HepG2 (cell line): ENCODE measurements around the gene EYA2. TPM values are rescaled to one million over a fixed set of nuclear protein-coding genes. Genes with fewer than 3 reads are reported as not detected.

Experiments
- DMAP1 ChIP-seq: IDR thresholded peaks from 2 replicates; pipeline ENCODE4 v1.6.1; 2016
- EP300 ChIP-seq, 3 experiments: sonication (generic) in 1 of 3; formaldehyde crosslinking in 1 of 3; IDR thresholded peaks; 2 replicates each; pipeline versions ENCODE4 v1.5.1 to v1.6.1; 2011 to 2020; ENCODE audit warnings: low read depth in 2 of 3, low read length in 2 of 3, borderline replicate concordance in 1 of 3, improper control_type of control experiment in 1 of 3, mild to moderate bottlenecking in 1 of 3, missing genetic modification reagents in 1 of 3, moderate library complexity in 1 of 3
- KLF16 ChIP-seq, 2 experiments: sonication (generic) in 1 of 2; formaldehyde crosslinking in 1 of 2; IDR thresholded peaks; 2 replicates each; pipeline versions ENCODE4 v1.6.1 to v1.8.0; 2016 to 2023; ENCODE audit warnings: missing genetic modification reagents in 2 of 2, missing compliant biosample characterization in 1 of 2
- NR2F1 ChIP-seq, 2 experiments: fragments of 450-650 bp in 1 of 2; formaldehyde crosslinking in 1 of 2; IDR thresholded peaks; 2 replicates each; pipeline versions ENCODE4 v1.5.0 to v1.6.1; 2016 to 2020; ENCODE audit warnings: mild to moderate bottlenecking in 1 of 2, missing compliant biosample characterization in 1 of 2, missing genetic modification reagents in 1 of 2, moderate library complexity in 1 of 2
- RARA ChIP-seq: IDR thresholded peaks from 2 replicates; pipeline ENCODE4 v1.6.1; 2016; ENCODE audit warnings: missing genetic modification reagents, missing compliant biosample characterization
- SMAD9 ChIP-seq: sonication (generic); formaldehyde crosslinking; IDR thresholded peaks from 2 replicates; pipeline ENCODE4 v1.5.1; 2020; ENCODE audit warnings: mild to moderate bottlenecking, missing genetic modification reagents
- SNAPC2 ChIP-seq: sonication (generic); formaldehyde crosslinking; IDR thresholded peaks from 2 replicates; pipeline ENCODE4 v1.8.1; 2022; ENCODE audit warnings: mild to moderate bottlenecking, missing genetic modification reagents
- SPEN ChIP-seq: sonication (generic); formaldehyde crosslinking; IDR thresholded peaks from 2 replicates; pipeline ENCODE4 v1.5.1; 2020; ENCODE audit warnings: low read depth, mild to moderate bottlenecking, missing genetic modification reagents
- ZNF772 ChIP-seq: sonication (generic); formaldehyde crosslinking; IDR thresholded peaks from 2 replicates; pipeline ENCODE4 v1.5.0; 2020; ENCODE audit warnings: mild to moderate bottlenecking, missing genetic modification reagents
- ZSCAN12 ChIP-seq: sonication (generic); formaldehyde crosslinking; IDR thresholded peaks from 2 replicates; pipeline ENCODE4 v1.9.0; 2021; ENCODE audit warnings: mild to moderate bottlenecking, missing genetic modification reagents
- polyA plus RNA-seq, 8 experiments: library from polyadenylated mRNA; depleted of rRNA in 3 of 8; stranded (reverse) in 7 of 8; unstranded in 1 of 8; fragments of >200 nt; fragmentation: Illumina TruSeq in 4 of 8; extraction: Trizol in 4 of 8; gene quantifications; 2 replicates each; pipeline versions ENCODE4 v1.2.1 to v1.2.3, GENCODE V29; 2011 to 2016; ENCODE audit warnings: low read depth in 4 of 8, missing spikeins in 1 of 8, mixed read lengths in 1 of 8; ENCODE audit not compliant: insufficient read depth in 1 of 8
- total RNA-seq, 5 experiments: library from RNA; depleted of rRNA; stranded (reverse); fragments of >200 nt; fragmentation: Illumina TruSeq; extraction: Trizol; gene quantifications; 2 replicates each; pipeline ENCODE4 v1.2.3, GENCODE V29; 2016; ENCODE audit warnings: low read depth in 1 of 5
- TF ChIP-seq, protein P1 (sequence below): sonication (generic); formaldehyde crosslinking; IDR thresholded peaks from 2 replicates; pipeline ENCODE4 v1.4.0; 2020; ENCODE audit warnings: mild to moderate bottlenecking, missing genetic modification reagents, borderline replicate concordance
- TF ChIP-seq, protein P2 (sequence below): sonication (generic); formaldehyde crosslinking; IDR thresholded peaks from 2 replicates; pipeline ENCODE4 v1.4.0; 2020; ENCODE audit warnings: mild to moderate bottlenecking, missing genetic modification reagents
- TF ChIP-seq, protein P3 (sequence below), 2 experiments: sonication (generic) in 1 of 2; formaldehyde crosslinking in 1 of 2; IDR thresholded peaks; 2 replicates each; pipeline versions ENCODE4 v1.5.1 to v1.6.1; 2011 to 2020; ENCODE audit warnings: borderline replicate concordance in 1 of 2, low read depth in 1 of 2, low read length in 1 of 2, mild to moderate bottlenecking in 1 of 2, missing genetic modification reagents in 1 of 2, moderate library complexity in 1 of 2

EYA2 gene
- total and polyA plus RNA-seq, 2 of the 13 experiments (the other 11 are each of a cell fraction or from before 2014, with no cell fraction given): not detected

DNA sequence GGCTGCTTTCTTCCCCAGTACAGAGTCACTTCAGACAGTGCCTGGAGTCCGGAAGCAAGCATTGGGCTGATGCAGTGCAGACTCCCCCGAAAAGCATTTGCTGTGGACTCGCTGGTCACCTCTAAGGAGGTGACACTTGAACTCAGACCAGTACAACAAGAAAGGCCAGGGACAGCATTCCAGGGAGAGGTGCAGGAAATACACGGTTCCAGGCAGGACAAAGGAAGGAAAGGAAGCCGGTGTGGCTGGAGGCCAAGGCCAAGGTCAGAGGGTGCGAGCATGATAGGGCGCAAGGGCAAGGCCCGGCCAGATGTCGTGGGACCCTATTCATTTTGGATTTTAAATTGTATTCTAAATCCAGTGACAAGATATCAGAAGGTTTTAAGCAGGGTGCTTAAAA is 300.9 kb downstream of the EYA2 start (continued):
- TF ChIP-seq, protein P1, sequence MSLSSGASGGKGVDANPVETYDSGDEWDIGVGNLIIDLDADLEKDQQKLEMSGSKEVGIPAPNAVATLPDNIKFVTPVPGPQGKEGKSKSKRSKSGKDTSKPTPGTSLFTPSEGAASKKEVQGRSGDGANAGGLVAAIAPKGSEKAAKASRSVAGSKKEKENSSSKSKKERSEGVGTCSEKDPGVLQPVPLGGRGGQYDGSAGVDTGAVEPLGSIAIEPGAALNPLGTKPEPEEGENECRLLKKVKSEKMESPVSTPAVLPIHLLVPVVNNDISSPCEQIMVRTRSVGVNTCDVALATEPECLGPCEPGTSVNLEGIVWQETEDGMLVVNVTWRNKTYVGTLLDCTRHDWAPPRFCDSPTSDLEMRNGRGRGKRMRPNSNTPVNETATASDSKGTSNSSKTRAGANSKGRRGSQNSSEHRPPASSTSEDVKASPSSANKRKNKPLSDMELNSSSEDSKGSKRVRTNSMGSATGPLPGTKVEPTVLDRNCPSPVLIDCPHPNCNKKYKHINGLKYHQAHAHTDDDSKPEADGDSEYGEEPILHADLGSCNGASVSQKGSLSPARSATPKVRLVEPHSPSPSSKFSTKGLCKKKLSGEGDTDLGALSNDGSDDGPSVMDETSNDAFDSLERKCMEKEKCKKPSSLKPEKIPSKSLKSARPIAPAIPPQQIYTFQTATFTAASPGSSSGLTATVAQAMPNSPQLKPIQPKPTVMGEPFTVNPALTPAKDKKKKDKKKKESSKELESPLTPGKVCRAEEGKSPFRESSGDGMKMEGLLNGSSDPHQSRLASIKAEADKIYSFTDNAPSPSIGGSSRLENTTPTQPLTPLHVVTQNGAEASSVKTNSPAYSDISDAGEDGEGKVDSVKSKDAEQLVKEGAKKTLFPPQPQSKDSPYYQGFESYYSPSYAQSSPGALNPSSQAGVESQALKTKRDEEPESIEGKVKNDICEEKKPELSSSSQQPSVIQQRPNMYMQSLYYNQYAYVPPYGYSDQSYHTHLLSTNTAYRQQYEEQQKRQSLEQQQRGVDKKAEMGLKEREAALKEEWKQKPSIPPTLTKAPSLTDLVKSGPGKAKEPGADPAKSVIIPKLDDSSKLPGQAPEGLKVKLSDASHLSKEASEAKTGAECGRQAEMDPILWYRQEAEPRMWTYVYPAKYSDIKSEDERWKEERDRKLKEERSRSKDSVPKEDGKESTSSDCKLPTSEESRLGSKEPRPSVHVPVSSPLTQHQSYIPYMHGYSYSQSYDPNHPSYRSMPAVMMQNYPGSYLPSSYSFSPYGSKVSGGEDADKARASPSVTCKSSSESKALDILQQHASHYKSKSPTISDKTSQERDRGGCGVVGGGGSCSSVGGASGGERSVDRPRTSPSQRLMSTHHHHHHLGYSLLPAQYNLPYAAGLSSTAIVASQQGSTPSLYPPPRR (CRISPR knock-in tag): no peak
- TF ChIP-seq EP300 (IDR thresholded peaks at IDR 0.05; ENCODE audit: low read depth in 2 of 2, low read length in 2 of 2) (no peak), EP300 (CRISPR knock-in tag; IDR thresholded peaks at IDR 0.05; ENCODE audit: borderline replicate concordance) (0 out of 2 replicates have a peak, but pooled peaks have one; percentile 2), NR2F1 (CRISPR knock-in tag; IDR thresholded peaks at IDR 0.05) (0 out of 4 replicates have a peak, but pooled peaks of 1 of the 2 experiments have one; percentile 13), SNAPC2 (CRISPR knock-in tag) (no peak), KLF16 (CRISPR knock-in tag; IDR thresholded peaks at IDR 0.05) (no peak), DMAP1 (CRISPR knock-in tag) (no peak), ZSCAN12 (CRISPR knock-in tag) (no peak), SPEN (CRISPR knock-in tag) (no peak), ZNF772 (CRISPR knock-in tag) (no peak), RARA (CRISPR knock-in tag) (peak; percentile 73), SMAD9 (no peak)
- TF ChIP-seq, protein P2, sequence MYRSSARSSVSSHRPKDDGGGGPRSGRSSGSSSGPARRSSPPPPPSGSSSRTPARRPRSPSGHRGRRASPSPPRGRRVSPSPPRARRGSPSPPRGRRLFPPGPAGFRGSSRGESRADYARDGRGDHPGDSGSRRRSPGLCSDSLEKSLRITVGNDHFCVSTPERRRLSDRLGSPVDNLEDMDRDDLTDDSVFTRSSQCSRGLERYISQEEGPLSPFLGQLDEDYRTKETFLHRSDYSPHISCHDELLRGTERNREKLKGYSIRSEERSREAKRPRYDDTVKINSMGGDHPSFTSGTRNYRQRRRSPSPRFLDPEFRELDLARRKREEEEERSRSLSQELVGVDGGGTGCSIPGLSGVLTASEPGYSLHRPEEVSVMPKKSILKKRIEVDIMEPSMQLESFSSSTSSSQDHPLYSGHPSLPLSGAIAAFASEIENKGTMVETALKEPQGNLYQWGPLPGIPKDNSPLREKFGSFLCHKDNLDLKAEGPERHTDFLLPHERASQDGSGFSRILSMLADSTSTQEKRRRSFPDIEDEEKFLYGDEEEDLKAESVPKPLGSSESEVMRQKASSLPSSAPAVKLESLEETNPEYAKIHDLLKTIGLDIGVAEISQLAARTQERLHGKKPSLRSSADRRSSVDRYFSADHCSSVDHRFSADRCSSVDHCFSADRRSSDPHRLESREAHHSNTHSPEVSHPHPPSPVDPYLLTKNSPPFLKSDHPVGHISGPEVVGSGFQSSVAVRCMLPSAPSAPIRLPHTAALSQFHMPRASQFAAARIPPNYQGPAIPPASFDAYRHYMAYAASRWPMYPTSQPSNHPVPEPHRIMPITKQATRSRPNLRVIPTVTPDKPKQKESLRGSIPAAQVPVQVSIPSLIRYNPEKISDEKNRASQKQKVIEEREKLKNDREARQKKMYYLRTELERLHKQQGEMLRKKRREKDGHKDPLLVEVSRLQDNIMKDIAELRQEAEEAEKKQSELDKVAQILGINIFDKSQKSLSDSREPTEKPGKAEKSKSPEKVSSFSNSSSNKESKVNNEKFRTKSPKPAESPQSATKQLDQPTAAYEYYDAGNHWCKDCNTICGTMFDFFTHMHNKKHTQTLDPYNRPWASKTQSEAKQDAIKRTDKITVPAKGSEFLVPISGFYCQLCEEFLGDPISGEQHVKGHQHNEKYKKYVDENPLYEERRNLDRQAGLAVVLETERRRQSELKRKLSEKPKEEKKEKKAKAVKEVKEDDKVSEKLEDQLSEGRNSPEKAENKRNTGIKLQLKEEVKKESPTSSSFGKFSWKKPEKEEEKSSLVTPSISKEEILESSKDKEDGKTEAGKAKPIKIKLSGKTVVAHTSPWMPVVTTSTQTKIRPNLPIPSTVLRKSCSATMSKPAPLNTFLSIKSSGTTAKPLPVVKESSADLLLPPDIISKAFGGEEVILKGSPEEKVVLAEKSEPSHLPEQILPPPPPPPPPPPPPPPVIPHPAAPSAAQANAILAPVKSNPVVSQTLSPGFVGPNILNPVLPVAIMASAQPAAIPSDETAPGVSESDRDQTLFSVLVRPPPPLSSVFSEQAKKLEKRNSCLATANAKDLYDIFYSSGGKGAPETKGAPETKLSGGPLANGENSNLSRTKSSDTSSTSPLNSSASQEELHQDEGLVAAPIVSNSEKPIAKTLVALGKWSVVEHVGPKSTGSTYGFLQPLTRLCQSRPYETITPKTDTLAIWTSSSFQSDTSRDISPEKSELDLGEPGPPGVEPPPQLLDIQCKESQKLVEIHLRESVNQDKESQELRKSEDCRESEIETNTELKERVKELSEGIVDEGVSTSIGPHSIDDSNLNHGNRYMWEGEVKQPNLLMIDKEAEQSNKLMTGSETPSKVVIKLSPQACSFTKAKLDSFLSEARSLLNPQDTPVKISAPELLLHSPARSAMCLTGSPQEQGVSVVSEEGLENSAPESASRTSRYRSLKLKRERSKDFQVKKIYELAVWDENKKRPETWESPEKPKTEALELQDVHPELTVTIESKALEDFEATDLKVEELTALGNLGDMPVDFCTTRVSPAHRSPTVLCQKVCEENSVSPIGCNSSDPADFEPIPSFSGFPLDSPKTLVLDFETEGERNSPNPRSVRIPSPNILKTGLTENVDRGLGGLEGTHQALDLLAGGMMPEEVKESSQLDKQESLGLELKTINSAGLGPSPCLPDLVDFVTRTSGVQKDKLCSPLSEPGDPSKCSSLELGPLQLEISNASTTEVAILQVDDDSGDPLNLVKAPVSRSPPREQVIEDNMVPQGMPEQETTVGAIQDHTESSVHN (CRISPR knock-in tag): no peak
- TF ChIP-seq, protein P3, sequence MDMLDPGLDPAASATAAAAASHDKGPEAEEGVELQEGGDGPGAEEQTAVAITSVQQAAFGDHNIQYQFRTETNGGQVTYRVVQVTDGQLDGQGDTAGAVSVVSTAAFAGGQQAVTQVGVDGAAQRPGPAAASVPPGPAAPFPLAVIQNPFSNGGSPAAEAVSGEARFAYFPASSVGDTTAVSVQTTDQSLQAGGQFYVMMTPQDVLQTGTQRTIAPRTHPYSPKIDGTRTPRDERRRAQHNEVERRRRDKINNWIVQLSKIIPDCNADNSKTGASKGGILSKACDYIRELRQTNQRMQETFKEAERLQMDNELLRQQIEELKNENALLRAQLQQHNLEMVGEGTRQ (IDR thresholded peaks at IDR 0.05; ENCODE audit: low read depth, low read length): no peak
- TF ChIP-seq, protein P3 (CRISPR knock-in tag; IDR thresholded peaks at IDR 0.05; ENCODE audit: borderline replicate concordance): no peak
